ENCODE measurements around the gene CXXC1.
A peak's percentile ranks its signal among the peaks of the same experiment; 100 is the strongest.
"Not testable (repeated sequence)": the region's sequence is repeated elsewhere in the genome, so short reads cannot be mapped to it uniquely, and the experiment has no call there.

CXXC1 gene

DNA sequence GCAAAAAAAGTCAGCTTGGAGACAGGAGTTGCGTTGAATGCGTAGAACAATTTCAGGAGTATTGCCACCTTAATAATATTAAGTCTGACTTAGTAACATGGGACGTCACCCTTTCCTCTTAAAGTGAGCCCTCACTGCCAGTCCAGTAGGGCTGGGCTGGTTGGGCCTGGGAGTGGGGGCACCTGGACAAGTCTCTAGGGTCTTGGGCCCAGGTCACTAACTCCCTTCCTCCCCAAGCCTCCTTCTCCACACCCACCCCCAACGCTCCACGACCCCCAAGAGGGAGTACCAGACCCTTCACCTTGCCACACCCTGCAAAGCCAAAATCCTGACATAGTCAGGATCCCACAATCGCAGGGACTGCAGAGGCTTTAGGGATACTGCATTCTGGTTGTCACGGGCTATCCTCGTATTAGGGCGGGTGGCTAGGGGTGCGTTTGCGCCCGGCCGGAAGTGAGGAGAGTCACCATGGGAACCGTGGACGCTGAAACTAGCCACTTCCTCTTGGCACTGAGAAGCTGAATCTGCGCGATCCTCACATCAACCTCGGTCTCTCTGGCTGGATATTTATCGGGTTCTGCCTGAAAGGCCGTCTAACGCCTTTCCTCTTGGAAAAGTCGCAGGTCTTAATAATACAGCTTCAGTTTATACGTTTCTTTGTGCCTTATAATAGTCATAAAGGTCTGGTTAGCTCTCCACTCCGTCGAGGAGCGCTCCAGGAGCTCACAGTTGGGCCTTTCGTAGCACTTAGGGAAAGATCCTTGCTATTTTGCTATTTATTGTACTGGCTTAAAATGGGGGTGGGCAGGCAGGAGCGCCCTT, 10.3 kb upstream of the CXXC1 start:
- peak; percentile 82 for DNase-seq

- DNase-seq: no peak
These were observed 5.5 kb upstream of the CXXC1 start for GRCh38 chr18:50293039-50293438.

GRCh38 chr18:50289108-50289443, 1.6 kb upstream of the CXXC1 start:
- DNase-seq: no peak

DNA sequence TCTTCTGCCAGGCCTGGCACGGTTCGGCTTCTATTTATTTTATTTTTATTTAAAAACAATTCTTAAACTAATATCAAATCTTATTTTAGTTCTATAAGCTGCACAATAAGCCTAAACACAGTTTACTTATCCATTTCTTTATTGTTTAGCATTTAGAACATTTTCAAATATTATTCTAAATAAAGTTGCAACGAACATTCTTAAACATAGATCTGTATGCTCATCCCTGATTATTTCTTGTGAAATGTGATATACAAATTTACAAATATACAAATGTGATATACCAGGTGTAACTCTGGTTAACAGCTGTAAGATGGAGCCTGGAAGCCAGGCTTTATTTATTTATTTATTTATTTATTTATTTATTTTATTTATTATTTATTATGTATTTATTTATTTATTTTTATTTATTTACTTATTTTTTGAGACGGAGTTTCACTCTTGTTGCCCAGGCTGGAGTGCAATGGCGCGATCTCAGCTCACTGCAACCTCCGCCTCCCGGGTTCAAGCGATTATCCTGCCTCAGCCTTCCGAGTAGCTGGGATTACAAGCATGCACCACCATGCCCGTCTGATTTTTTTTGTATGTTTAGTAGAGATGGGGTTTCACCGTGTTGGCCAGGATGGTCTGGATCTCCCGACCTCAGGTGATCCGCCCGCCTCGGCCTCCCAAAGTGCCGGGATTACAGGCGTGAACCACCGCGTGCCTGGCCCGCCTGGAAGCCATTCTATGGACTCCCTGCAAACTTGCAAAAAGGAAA, 1.0 kb upstream of the CXXC1 start:
- not testable (repeated sequence) for DNase-seq

DNA sequence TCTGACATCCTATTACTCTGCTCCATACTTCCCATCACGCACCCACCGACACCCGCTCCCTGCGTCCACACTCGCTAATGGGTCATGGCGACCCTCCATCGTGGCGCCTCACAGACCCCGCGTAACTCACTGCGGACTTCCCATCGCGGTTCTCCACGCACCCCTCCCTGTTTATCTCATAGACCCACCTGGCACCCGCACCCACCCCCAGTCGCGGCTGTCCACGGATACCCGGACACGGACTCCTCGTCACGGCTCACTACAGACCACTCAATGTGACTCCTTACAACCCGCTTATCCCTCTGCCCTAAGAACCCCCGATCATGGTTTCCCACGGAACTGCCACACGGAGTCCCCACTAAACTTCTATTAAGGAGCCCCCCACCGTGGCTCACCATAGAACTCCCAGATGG, 458 bp downstream of the CXXC1 start:
- no peak for DNase-seq

GRCh38 chr18:50286391-50287027, 983 bp downstream of the CXXC1 start:
- peak; percentile 59 for DNase-seq

DNA sequence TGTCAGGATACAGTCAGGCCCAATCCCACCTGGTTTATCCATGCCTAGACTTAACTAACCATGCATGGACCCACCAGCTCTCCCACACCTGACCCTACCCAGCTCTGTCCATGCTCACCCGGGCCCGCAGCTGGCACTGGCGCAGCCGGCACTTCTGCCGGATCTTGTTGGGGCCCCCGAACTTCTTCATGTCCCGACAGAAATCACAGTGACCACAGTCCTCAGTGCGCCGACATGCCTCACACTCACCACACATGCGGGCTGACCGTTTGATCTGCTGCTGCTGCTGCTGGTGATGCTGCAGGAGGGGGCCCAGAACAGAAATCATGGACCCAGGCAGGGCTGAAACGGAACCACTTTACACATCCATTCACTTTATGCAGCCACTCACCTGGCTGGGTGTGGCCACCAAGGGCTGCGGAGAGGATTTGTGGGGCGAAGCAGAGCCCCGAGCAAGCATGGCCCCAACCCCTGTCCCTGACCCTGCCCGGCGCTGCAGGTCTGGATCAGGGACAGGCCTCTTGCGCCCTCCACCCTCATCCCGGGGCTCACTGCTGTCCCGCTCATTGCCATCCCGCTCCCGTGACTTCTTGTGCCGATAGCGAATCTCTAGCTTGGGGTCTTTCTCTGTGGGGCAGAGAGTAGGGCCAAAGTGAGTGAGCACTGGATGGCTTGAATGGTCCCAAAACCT, 1.7 kb downstream of the CXXC1 start:
- DNase-seq: no peak

- no peak for DNase-seq
These were observed 2.4 kb downstream of the CXXC1 start for GRCh38 chr18:50285071-50285470.

GRCh38 chr18:50284255-50284885, 3.1 kb downstream of the CXXC1 start:
- no peak for DNase-seq

- DNase-seq: no peak
These were observed 3.9 kb downstream of the CXXC1 start for GRCh38 chr18:50283469-50284209.

DNA sequence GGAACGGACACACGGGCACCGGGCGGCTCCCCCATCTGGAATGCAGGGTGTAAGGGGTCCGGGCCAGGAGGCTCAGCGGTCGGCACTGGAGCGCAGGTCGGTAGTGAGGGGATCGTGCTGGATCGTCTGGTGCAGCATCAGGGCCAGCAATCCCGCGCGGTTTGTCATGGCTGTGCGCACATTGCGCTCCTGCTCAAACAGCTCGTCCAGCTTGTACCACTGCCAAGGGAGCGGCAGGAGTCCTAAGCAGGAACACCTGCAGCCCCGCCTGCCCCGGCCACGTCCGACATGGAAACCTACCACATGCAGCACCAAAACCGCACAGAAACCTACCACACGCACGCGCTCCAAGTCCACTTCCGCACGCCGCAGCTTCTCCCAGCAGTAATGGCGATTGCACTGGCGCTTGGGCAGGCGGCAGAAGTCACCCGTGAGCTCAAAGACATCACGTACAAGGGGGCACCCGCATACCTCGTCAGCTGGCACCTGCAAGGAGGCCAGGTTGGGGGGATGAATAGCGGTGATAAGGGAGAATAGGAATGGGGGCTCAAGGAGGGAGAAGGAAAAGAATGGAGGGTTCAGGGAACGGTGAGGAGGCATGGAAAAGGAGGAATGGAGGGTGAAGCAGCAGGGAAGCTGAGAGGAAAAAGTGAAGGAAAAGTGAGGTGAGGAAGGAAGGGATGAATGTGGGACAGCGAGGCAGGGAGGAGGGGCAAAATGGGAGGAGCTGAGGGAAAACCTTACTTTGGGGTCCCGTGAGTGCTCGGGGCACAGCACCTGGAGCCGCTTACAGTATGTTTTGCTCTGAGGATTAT, 4.8 kb downstream of the CXXC1 start:
- DNase-seq: no peak

- DNase-seq: no peak
These were observed 5.4 kb downstream of the CXXC1 start for GRCh38 chr18:50281972-50282520.

DNA sequence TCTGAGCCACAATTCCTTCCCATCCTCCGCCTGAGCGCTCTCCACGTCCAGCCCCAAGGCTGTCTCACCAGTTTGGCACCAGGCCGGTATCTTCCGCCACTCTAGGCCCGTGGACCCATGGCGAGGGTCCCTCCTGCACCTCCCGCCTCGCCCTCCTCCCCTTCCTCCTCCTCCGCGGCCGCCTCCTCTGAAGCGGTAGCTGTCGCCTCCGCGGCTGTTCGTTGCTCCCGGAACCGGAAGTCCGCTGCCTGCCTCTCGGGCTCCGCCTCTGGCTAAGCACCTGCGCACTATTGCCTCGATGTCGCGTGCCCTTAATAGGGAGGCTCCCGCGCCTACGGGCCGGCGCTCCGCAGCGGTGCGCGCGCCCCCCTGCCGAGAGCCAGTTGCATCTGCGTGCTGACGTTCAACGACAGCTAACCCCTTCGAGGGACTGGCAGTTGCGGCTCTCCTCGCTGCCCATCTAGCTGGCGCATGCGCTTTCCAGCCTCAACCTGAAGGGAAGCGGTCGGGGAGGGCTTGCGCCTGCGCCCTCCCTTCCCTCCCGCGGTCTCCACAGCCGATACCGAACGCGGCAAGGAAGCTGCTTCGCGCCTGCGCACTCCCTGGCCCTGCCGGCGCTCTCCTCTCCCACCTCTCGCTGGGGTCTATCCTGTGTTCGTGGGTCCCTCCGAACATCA, 6.1 kb downstream of the CXXC1 start, which contains the start of gene MBD1:
MBD1 (minus strand) TSS at position 229 of the 677 bp plus-strand sequence. CDS start 1,531 bp downstream, outside the sequence.
- DNase-seq: peak; percentile 97

- DNase-seq: no peak
These were observed 6.7 kb downstream of the CXXC1 start for GRCh38 chr18:50280707-50281294.

GRCh38 chr18:50279752-50280151, 7.7 kb downstream of the CXXC1 start:
- DNase-seq: no peak

GRCh38 chr18:50277942-50278341, 9.6 kb downstream of the CXXC1 start:
- DNase-seq: no peak

- DNase-seq: no peak
These were observed 11.0 kb downstream of the CXXC1 start for GRCh38 chr18:50276452-50276851.

DNA sequence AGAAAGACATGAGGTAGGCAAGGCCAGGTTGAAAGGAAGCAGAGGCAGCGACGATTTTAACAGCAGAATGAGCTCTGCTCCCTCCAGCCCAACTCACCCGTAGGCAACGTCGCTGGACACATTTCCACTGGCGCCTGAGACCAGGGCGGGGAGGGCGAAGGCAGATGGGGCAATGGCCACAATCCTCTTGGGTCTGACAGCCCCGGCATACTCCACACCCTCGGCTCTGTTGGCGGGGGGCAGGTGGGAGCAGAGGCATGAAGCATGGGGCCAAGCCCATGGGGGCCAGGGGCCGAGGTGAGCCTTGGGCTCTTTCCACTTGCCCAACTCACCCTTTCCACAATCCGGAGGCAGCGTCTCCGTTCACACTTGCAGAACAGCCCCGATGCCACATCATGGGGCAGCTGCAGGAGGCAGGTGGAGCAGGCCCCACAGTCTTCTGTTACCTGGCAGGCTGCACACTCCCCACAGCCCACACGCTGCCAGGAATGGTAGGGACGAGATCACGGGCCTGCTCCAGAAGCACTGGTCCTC, 11.9 kb downstream of the CXXC1 start:
- DNase-seq: no peak

- no peak for DNase-seq
These were observed 12.6 kb downstream of the CXXC1 start for GRCh38 chr18:50274941-50275340.
